Activated CD4-positive, alpha-beta T cell treated with anti-CD3 and anti-CD28 coated beads, Interleukin-2, Interleukin-4, amounts not matched to agents 100 ng/mL and 50 ng/mL, durations not matched to agents 16 hours and 8 hours (primary cell): Measurements from ENCODE around the gene TAOK2.
A peak's percentile ranks its signal among the peaks of the same experiment; 100 is the strongest.

Source experiments
- DNase-seq: peaks from one replicate; pipeline ENCODE4 v3.0.0-alpha.2; 2020; ENCODE audit warnings: low spot score

TAOK2 gene

GRCh38 chr16:29987371-29988085 is 13.9 kb downstream of the TAOK2 start:
- DNase-seq, result no peak

- no peak for DNase-seq
These were observed 14.8 kb downstream of the TAOK2 start for GRCh38 chr16:29988346-29989075.

DNA sequence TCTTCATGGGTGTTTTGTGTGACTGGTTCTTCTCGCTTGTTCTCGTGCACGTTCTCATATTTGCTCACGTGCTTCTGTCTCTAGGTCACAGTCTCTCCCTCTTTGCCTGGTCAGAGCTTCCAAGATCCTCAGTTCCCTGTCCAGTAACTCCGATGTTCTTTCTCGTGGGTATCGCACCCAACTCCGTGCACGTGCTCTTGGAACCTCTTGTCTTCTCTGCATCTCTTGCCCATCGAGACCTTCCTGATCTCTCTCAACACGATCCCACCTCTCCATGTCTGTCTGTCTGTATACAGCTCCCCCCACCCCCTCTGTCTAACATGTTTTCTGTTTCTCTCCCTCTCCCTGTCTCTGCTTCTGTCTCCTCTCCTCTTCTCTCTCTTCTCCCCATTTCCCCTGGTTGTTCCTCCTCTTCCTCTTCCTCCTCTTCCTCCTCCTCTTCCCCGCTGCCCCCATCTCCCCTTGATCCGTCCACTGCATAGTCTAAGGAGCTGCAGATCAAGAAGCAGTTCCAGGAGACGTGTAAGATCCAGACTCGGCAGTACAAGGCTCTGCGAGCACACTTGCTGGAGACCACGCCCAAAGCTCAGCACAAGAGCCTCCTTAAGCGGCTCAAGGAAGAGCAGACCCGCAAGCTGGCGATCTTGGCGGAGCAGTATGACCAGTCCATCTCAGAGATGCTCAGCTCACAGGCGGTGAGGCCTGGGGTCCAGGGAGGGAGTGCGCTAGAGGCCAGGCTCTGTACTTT is 15.6 kb downstream of the TAOK2 start:
- no peak for DNase-seq

GRCh38 chr16:29990034-29990433 is 16.4 kb downstream of the TAOK2 start:
- DNase-seq, result no peak

GRCh38 chr16:29990883-29991570 is 17.4 kb downstream of the TAOK2 start:
- DNase-seq, result no peak

- DNase-seq, result no peak
These were observed 17.9 kb downstream of the TAOK2 start for GRCh38 chr16:29991571-29991904.

- no peak for DNase-seq
These were observed 18.8 kb downstream of the TAOK2 start for GRCh38 chr16:29992344-29992967.

DNA sequence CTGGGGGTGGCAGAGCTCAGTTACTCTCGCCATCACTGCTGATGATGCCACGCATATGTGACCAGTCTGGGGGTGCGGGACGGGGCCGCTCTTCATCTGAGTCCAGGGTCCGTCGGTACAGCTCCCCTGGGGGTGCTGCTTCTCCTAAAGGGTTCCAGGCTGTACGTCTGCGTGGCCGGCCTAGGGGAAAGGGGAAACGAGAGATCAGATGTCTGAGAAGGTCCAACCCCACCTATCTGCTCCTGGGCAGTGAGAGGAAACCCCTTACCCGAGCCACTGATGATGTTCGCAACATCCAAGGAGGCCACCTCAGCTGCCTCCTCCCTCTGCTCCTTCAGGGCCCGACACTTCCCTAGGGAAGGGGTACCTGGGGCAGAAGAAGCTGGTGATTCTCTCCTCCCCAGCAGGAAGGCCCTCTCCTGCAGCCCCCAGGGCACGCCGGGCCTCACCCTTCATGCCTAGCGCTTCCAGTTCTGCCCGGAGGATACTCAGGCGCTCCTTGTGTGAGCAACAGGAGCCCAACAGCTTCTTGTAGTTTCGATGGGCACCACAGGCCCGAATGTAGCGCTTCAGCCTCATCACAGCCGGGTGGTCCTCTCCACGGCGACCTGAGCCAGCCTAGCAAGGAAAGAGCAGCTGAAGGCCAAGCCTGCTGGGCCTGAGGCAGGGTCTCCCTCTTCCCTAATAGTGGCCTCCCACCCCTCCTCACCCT is 19.7 kb downstream of the TAOK2 start:
- DNase-seq, result no peak

GRCh38 chr16:29993903-29994599 is 20.4 kb downstream of the TAOK2 start:
- no peak for DNase-seq

- peak; percentile 76 for DNase-seq
These were observed 21.1 kb downstream of the TAOK2 start for GRCh38 chr16:29994600-29995323.

- DNase-seq, result peak; percentile 91
These were observed 21.7 kb downstream of the TAOK2 start, which contains the start of gene HIRIP3 for GRCh38 chr16:29995324-29995910. TSS of gene HIRIP3 (minus strand) at chr16:29995617. CDS start at chr16:29995605, 12 bp downstream.

GRCh38 chr16:29995911-29996765 is 22.5 kb downstream of the TAOK2 start, which contains the start of gene INO80E:
TSS of gene INO80E (plus strand) at chr16:29996241. CDS start at chr16:29996311, 70 bp downstream.
- peak; percentile 99 for DNase-seq

DNA sequence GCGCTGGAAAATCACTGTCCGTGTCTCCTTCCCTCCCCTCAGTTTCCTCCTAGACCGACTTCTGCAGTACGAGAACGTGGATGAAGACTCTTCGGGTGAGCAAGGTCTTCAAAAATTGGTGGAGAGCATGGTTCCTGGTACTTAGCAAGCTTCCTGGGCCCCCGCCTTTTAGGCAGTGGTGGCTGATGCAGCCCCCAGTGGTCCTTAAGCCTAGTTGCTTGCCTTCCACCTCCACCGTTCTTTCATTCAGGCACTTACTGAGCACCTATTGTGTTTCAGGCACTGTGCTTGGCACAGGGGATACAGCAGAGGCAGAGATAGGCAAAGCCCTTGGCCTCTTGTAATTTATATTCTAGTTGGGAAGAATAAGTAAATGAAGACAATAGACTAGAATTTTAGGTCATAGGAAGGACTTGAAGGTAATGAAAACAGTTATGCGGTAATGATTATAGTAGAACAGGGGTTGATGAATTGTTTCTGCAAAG is 23.1 kb downstream of the TAOK2 start:
- no peak for DNase-seq

DNA sequence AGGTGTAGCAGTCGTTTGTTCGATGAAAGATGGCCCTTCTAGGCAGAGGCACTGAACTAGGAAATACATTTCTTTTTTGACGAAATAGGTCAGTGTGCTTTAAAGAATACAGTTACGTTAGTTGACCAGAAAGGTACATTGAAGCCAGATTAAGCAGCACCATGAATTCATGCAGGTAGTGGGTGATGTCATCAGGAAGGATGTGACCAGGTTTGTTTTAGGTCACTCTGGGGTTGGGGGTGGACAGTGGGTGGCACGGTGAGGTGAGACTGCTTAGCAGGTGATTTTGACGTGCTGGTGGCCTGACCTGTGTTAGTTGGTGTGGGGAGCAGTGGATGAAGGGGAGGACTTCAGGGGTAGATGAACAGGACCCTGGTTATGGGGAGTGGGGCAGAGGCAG is 25.9 kb downstream of the TAOK2 start:
- DNase-seq, result no peak

DNA sequence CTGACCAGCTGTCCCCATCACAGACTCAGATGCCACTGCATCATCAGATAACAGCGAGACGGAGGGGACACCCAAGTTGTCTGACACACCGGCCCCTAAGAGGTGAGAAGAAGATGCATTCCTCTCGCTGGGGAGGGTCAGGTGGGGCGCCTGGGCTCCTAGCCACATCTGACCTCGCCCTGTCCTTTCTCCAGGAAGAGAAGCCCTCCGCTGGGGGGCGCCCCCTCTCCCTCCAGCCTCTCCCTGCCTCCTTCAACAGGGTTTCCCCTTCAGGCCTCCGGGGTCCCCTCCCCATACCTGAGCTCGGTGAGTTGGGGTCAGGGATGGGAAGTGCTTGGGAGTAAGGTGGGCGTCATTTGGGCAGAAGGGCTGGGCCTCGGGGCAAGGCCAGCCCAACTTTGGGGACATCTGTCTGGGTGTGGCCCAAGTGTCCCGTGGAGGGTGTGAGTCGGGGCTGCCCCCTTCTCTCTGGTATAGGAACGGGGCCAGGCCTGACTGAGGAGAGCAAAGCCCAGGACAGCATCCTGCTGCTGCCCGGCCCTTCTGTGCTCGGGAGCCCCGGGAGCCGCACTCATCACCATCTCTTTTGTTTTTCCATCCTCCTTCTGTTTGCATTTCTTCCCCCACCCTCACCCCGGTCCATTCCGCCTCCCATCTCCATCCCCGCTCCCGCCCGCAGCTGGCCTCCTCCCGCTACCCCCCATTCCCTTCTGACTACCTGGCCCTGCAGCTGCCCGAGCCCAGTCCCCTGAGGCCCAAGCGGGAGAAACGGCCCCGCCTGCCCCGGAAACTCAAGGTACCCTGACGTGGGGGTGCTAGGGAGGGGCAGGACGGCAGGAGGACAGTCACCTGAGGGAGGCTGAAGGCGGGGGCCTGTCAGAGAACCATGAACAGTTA is 27.3 kb downstream of the TAOK2 start:
- DNase-seq, result no peak

DNA sequence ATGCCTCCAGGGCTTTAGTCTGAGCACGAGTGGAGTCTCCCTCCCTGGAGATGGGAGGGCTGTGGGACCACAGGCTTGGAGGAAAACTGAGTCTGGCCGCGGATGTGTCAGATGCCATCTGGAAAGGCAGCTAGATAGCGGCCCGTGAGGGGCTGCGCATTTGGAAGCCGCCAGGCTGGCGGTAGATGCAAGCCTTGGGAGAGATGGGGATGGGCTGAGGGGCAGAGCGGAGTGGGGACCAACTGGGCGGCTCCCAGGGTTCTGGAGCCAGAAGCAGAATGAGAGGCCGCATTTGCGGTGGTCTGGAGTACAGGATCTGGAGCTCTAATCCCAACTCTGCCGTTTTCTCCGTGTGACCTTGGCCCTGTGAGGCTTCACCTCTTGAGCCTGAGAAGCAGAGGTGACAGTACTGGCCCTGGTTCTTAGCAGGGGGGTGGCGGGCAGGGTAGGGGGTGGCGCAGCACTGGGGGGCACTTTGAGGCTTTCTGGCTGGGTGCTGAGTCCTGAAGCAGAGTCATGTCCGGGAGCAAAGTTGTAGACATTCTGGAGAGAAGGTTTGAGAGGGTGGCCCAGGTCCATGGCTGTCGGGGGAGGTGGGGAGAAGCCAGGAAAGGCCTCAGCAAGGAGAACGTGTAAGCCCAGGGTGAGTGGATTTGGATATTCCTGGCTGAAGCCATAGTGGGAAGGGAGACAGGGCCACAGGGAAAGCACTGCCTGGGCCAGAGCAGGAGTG is 29.1 kb downstream of the TAOK2 start:
- DNase-seq, result no peak
